ENCODE measurements around the gene CSNK1E. TPM values are rescaled to one million over a fixed set of nuclear protein-coding genes. Genes with fewer than 3 reads are reported as not detected.

The CSNK1E gene
- total and polyA plus RNA-seq, 10 of the 15 experiments (the other 5 are each of a cell fraction or from before 2014, with no cell fraction given), result 5.9 to 107 (median 64.9) TPM

DNA sequence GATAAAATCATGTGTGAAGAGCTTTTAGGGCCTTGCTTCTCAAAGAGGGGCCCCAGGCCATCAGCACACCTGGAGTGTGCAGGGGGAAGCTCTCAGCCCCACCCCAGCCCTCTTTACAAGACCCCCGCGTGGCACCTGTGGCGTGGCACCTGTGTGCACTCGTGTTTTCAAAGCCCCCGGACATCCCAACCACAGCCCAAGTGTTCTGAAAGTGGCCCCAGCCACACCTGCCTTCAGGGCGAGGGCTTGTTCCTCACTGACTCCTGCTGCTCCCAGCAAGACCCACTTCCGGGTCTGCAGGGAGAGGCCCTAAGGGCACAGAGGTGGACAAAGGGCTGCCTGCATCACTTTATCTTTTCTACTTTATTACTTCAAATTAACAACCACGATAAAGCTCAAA is 26.9 kb downstream of the CSNK1E start (continued):
- TF ChIP-seq ZNF592 (IDR thresholded peaks at IDR 0.05) (no peak), USF2 (IDR thresholded peaks at IDR 0.05; ENCODE audit: borderline replicate concordance, low read depth, low read length) (no peak), DPF2 (IDR thresholded peaks at IDR 0.05) (no peak), CHD1 (IDR thresholded peaks at IDR 0.05; ENCODE audit: low read depth, low read length) (no peak)
- TF ChIP-seq, protein P1, sequence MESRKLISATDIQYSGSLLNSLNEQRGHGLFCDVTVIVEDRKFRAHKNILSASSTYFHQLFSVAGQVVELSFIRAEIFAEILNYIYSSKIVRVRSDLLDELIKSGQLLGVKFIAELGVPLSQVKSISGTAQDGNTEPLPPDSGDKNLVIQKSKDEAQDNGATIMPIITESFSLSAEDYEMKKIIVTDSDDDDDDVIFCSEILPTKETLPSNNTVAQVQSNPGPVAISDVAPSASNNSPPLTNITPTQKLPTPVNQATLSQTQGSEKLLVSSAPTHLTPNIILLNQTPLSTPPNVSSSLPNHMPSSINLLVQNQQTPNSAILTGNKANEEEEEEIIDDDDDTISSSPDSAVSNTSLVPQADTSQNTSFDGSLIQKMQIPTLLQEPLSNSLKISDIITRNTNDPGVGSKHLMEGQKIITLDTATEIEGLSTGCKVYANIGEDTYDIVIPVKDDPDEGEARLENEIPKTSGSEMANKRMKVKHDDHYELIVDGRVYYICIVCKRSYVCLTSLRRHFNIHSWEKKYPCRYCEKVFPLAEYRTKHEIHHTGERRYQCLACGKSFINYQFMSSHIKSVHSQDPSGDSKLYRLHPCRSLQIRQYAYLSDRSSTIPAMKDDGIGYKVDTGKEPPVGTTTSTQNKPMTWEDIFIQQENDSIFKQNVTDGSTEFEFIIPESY (IDR thresholded peaks at IDR 0.05), result no peak
- TF ChIP-seq, protein P2, sequence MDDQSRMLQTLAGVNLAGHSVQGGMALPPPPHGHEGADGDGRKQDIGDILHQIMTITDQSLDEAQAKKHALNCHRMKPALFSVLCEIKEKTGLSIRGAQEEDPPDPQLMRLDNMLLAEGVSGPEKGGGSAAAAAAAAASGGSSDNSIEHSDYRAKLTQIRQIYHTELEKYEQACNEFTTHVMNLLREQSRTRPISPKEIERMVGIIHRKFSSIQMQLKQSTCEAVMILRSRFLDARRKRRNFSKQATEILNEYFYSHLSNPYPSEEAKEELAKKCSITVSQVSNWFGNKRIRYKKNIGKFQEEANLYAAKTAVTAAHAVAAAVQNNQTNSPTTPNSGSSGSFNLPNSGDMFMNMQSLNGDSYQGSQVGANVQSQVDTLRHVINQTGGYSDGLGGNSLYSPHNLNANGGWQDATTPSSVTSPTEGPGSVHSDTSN (IDR thresholded peaks at IDR 0.05; ENCODE audit: insufficient replicate concordance, low read depth, low read length), result no peak
